ENCODE measurements around the gene WNT8B.

DNA sequence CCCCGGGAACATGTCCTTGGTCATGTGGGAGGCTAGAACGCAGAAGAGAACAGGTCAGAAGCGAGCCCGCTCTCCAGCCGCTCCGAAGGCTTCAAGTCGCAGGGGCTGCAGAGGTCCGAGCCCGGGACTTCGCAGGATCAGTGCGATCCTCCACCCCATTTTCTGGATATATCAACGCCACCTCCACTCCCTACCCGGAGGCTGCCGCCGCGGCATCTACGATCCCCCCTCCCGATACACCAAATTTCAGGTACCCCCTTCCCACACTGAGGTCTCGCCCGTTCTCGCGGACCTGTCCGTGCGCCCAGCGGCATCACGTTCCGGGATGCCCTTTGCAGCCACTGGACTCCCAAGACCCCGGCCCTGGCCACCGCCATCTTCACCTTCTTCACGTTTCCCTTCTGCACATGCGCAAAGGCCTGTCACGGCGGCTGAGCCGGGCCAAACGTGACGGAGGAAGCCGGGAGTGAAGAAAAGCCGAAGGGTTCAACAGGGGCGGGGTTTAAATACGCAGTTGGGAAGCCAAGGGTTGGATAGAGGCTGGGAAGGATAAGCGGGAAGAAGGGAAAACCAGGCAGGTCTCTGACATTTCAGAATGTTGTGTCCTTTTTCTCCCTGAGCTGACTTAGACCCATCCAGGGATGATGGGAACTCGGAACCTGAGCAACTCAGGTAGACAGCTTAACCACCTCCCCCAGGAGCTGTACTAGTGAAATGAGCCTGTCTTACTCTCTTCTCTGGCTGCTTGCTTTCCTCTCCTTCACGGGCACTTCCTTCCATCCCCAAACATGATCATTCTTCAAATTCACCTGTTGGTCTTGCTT, 66.9 kb downstream of the WNT8B start, which contains the start of gene NDUFB8:
- TF ChIP-seq, protein P1, sequence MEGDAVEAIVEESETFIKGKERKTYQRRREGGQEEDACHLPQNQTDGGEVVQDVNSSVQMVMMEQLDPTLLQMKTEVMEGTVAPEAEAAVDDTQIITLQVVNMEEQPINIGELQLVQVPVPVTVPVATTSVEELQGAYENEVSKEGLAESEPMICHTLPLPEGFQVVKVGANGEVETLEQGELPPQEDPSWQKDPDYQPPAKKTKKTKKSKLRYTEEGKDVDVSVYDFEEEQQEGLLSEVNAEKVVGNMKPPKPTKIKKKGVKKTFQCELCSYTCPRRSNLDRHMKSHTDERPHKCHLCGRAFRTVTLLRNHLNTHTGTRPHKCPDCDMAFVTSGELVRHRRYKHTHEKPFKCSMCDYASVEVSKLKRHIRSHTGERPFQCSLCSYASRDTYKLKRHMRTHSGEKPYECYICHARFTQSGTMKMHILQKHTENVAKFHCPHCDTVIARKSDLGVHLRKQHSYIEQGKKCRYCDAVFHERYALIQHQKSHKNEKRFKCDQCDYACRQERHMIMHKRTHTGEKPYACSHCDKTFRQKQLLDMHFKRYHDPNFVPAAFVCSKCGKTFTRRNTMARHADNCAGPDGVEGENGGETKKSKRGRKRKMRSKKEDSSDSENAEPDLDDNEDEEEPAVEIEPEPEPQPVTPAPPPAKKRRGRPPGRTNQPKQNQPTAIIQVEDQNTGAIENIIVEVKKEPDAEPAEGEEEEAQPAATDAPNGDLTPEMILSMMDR (IDR thresholded peaks at IDR 0.05): peak in 1 of 6 experiments; percentile 30
- peak in 2 of 4 donors; percentile 42 to 53 for TF ChIP-seq POLR2A (IDR thresholded peaks at IDR 0.05)

Measured in esophagus squamous epithelium (tissue), 4 donors.